HEK293 (cell line): Measurements from ENCODE around the gene RPRD2.

Source experiments
- CTCF ChIA-PET: fragments of 350-600 bp; formaldehyde crosslinking; extraction: SDS; loops from one replicate; lab custom pipeline; 2021; ENCODE audit warnings: antibody characterized with exemption; lab: Yijun Ruan, JAX
- POLR2A ChIA-PET: fragments of 300-600 bp; formaldehyde crosslinking; extraction: SDS; loops from one replicate; lab custom pipeline; 2020; ENCODE audit warnings: antibody characterized with exemption, inconsistent platforms; lab: Yijun Ruan, JAX
- H3K27ac ChIP-seq: fragments of 200-500 bp; sonication (Bioruptor generic); 2 replicates; pipeline ENCODE4 v1.5.1; 2014; ENCODE audit warnings: low read depth, low read length, control low read depth, inconsistent platforms; ENCODE audit errors: extremely low read depth
- H3K36me3 ChIP-seq, 2 experiments: fragments of 200-500 bp in 1 of 2; sonication (Bioruptor generic) in 1 of 2; 1 replicate in 1 of 2; 2 replicates in 1 of 2; pipeline ENCODE4 v1.5.1; 2014 to 2017; ENCODE audit warnings: inconsistent platforms in 2 of 2, low read length in 2 of 2; ENCODE audit not compliant: control insufficient read depth in 2 of 2, insufficient read depth in 1 of 2
- H3K4me1 ChIP-seq: fragments of 200-500 bp; sonication (Bioruptor generic); 2 replicates; pipeline ENCODE4 v1.5.1; 2014; ENCODE audit warnings: mild to moderate bottlenecking, low read length, inconsistent platforms; ENCODE audit not compliant: control insufficient read depth, insufficient read depth
- H3K4me3 ChIP-seq: 2 replicates; pipeline ENCODE4 v1.5.1; 2011; ENCODE audit warnings: low read depth, mild to moderate bottlenecking, control low read depth, low read length, moderate library complexity
- H3K9me3 ChIP-seq: fragments of 200-500 bp; sonication (Bioruptor generic); 2 replicates; pipeline ENCODE4 v1.5.1; 2014; ENCODE audit warnings: low read depth, low read length, inconsistent platforms; ENCODE audit not compliant: control insufficient read depth, insufficient read depth
- GLIS2 ChIP-seq: fragments of 450-650 bp; formaldehyde crosslinking; IDR thresholded peaks from 2 replicates; pipeline ENCODE4 v1.5.1; 2016; ENCODE audit warnings: missing biosample characterization, missing genetic modification characterization
- KLF16 ChIP-seq: fragments of 450-650 bp; formaldehyde crosslinking; IDR thresholded peaks from 2 replicates; pipeline ENCODE4 v1.5.1; 2017; ENCODE audit warnings: missing biosample characterization, missing genetic modification characterization
- KLF17 ChIP-seq: fragments of 450-650 bp; formaldehyde crosslinking; IDR thresholded peaks from 2 replicates; pipeline ENCODE4 v1.5.1; 2016; ENCODE audit warnings: missing biosample characterization, missing genetic modification characterization
- KLF9 ChIP-seq: fragments of 450-650 bp; formaldehyde crosslinking; IDR thresholded peaks from 2 replicates; pipeline ENCODE4 v1.5.1; 2016; ENCODE audit warnings: missing biosample characterization, missing genetic modification characterization, low read depth
- MEIS1 ChIP-seq: sonication (generic); formaldehyde crosslinking; IDR thresholded peaks from 2 replicates; pipeline ENCODE4 v1.8.1; 2022; ENCODE audit warnings: missing genetic modification reagents, mild to moderate bottlenecking, borderline replicate concordance
- OVOL3 ChIP-seq: fragments of 450-650 bp; formaldehyde crosslinking; IDR thresholded peaks from 2 replicates; pipeline ENCODE4 v1.5.1; 2016; ENCODE audit warnings: missing biosample characterization, missing genetic modification characterization
- PBX3 ChIP-seq: sonication (generic); formaldehyde crosslinking; IDR thresholded peaks from 2 replicates; pipeline ENCODE4 v1.8.1; 2022; ENCODE audit warnings: mild to moderate bottlenecking, moderate library complexity, missing genetic modification reagents
- RBAK ChIP-seq: fragments of 450-650 bp; formaldehyde crosslinking; IDR thresholded peaks from 2 replicates; pipeline ENCODE4 v1.5.1; 2016; ENCODE audit warnings: missing biosample characterization, missing genetic modification characterization
- SP7 ChIP-seq: fragments of 450-650 bp; formaldehyde crosslinking; IDR thresholded peaks from 2 replicates; pipeline ENCODE4 v1.5.1; 2016; ENCODE audit warnings: missing biosample characterization, missing genetic modification characterization
- ZBTB44 ChIP-seq: fragments of 450-650 bp; IDR thresholded peaks from 2 replicates; pipeline ENCODE4 v1.5.1; 2018; ENCODE audit warnings: missing biosample characterization, mild to moderate bottlenecking, missing genetic modification characterization
- ZBTB6 ChIP-seq: fragments of 450-650 bp; formaldehyde crosslinking; IDR thresholded peaks from 2 replicates; pipeline ENCODE4 v1.5.1; 2017; ENCODE audit warnings: missing biosample characterization, missing genetic modification characterization
- ZBTB8A ChIP-seq: fragments of 450-650 bp; formaldehyde crosslinking; IDR thresholded peaks from 2 replicates; pipeline ENCODE4 v1.5.1; 2016; ENCODE audit warnings: missing biosample characterization, missing genetic modification characterization
- ZNF157 ChIP-seq: fragments of 450-650 bp; formaldehyde crosslinking; IDR thresholded peaks from 2 replicates; pipeline ENCODE4 v1.5.1; 2016; ENCODE audit warnings: missing biosample characterization, missing genetic modification characterization
- ZNF175 ChIP-seq: fragments of 450-650 bp; formaldehyde crosslinking; IDR thresholded peaks from 2 replicates; pipeline ENCODE4 v1.5.1; 2016; ENCODE audit warnings: missing biosample characterization, missing genetic modification characterization
- ZNF19 ChIP-seq: fragments of 450-650 bp; formaldehyde crosslinking; IDR thresholded peaks from 2 replicates; pipeline ENCODE4; 2016; ENCODE audit warnings: missing biosample characterization, missing genetic modification characterization, low read depth
- ZNF202 ChIP-seq: fragments of 450-650 bp; formaldehyde crosslinking; IDR thresholded peaks from 2 replicates; pipeline ENCODE4 v1.5.1; 2016; ENCODE audit warnings: missing biosample characterization, missing genetic modification characterization, borderline replicate concordance
- ZNF214 ChIP-seq: fragments of 450-650 bp; formaldehyde crosslinking; IDR thresholded peaks from 2 replicates; pipeline ENCODE4 v1.5.1; 2017; ENCODE audit warnings: missing biosample characterization, mild to moderate bottlenecking, missing genetic modification characterization, borderline replicate concordance
- ZNF335 ChIP-seq: fragments of 450-650 bp; formaldehyde crosslinking; conservative IDR thresholded peaks from 2 replicates; pipeline ENCODE4 v1.5.1; 2016; ENCODE audit warnings: missing biosample characterization, missing genetic modification characterization
- ZNF530 ChIP-seq: fragments of 450-650 bp; formaldehyde crosslinking; IDR thresholded peaks from 2 replicates; pipeline ENCODE4 v1.5.1; 2016; ENCODE audit warnings: low read depth, missing biosample characterization, missing genetic modification characterization
- ZNF548 ChIP-seq: fragments of 450-650 bp; formaldehyde crosslinking; IDR thresholded peaks from 2 replicates; pipeline ENCODE4 v1.5.1; 2016; ENCODE audit warnings: missing biosample characterization, missing genetic modification characterization
- ZNF561 ChIP-seq: fragments of 450-650 bp; IDR thresholded peaks from 2 replicates; pipeline ENCODE4 v1.5.1; 2018; ENCODE audit warnings: missing biosample characterization, missing genetic modification characterization, borderline replicate concordance
- ZNF626 ChIP-seq: fragments of 450-650 bp; sonication (Bioruptor Pico); formaldehyde crosslinking; IDR thresholded peaks from 2 replicates; pipeline ENCODE4 v1.5.1; 2018; ENCODE audit warnings: missing biosample characterization, missing genetic modification characterization, inconsistent platforms
- ZNF660 ChIP-seq: fragments of 450-650 bp; IDR thresholded peaks from 2 replicates; pipeline ENCODE4 v1.5.1; 2018; ENCODE audit warnings: missing biosample characterization, mild to moderate bottlenecking, missing genetic modification characterization
- ZNF791 ChIP-seq: fragments of 450-650 bp; formaldehyde crosslinking; IDR thresholded peaks from 2 replicates; pipeline ENCODE4 v1.5.1; 2016; ENCODE audit warnings: missing biosample characterization, missing genetic modification characterization
- TF ChIP-seq, protein P1 (sequence below): fragments of 450-650 bp; formaldehyde crosslinking; IDR thresholded peaks from 2 replicates; pipeline ENCODE4 v1.5.1; 2016; ENCODE audit warnings: missing biosample characterization, missing genetic modification characterization
- TF ChIP-seq, protein P2 (sequence below): fragments of 450-650 bp; formaldehyde crosslinking; IDR thresholded peaks from 2 replicates; pipeline ENCODE4 v1.5.1; 2016; ENCODE audit warnings: missing biosample characterization, missing genetic modification characterization, low read depth

Gene RPRD2

GRCh38 chr1:150486966-150487762 lies 123.2 kb downstream of the RPRD2 start, which contains the start of gene TARS2 (continued):
- TF ChIP-seq ZNF561 (tag by site-specific recombination) (peak; percentile 96), KLF16 (tag by site-specific recombination) (peak; percentile 96), ZNF548 (no peak), MEIS1 (CRISPR knock-in tag) (no peak), ZNF157 (tag by site-specific recombination) (no peak), ZNF214 (tag by site-specific recombination) (no peak), ZNF175 (tag by site-specific recombination) (no peak), ZNF660 (tag by site-specific recombination) (peak; percentile 98), OVOL3 (peak; percentile 92), ZBTB8A (tag by site-specific recombination) (peak; percentile 65), ZBTB6 (tag by site-specific recombination) (no peak), PBX3 (CRISPR knock-in tag) (peak; percentile 99)
- TF ChIP-seq, protein P1, sequence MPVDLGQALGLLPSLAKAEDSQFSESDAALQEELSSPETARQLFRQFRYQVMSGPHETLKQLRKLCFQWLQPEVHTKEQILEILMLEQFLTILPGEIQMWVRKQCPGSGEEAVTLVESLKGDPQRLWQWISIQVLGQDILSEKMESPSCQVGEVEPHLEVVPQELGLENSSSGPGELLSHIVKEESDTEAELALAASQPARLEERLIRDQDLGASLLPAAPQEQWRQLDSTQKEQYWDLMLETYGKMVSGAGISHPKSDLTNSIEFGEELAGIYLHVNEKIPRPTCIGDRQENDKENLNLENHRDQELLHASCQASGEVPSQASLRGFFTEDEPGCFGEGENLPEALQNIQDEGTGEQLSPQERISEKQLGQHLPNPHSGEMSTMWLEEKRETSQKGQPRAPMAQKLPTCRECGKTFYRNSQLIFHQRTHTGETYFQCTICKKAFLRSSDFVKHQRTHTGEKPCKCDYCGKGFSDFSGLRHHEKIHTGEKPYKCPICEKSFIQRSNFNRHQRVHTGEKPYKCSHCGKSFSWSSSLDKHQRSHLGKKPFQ (tag by site-specific recombination) = peak; percentile 98

GRCh38 chr1:150487763-150488115 lies 123.8 kb downstream of the RPRD2 start:
- POLR2A ChIA-PET = interaction anchor here (0.6 to 1.5 kb wide), 5 partner anchors 24 to 190 kb away, joined by 3 to 8 read pairs (median 4); partner anchors contain the start of genes FALEC and MCL1
- Histone ChIP-seq H3K4me1 (no peaks in the 10 kb centered on the region; the same call in 1 of the 2 replicates), H3K36me3 (peaks cover 28 to 40% of the 10 kb centered on the region in 2 experiments), H3K27ac (peak overlapping the region; percentile 3; the same call in 1 of the 2 replicates), H3K4me3 (peak overlapping the region; percentile 79), H3K9me3 (no peaks in the 10 kb centered on the region)
- CTCF ChIA-PET = interaction anchor here (1.6 to 4.3 kb wide), 2 partner anchors 45 to 73 kb away, joined by 4 to 18 read pairs; no protein-coding TSS in a partner anchor
- TF ChIP-seq ZNF530 = no peak
- TF ChIP-seq ZNF335 (tag by site-specific recombination) = peak; percentile 4

GRCh38 chr1:150493175-150493574 lies 129.2 kb downstream of the RPRD2 start:
- Histone ChIP-seq H3K9me3 (no peaks in the 10 kb centered on the region), H3K4me3 (no peak overlapping the region), H3K4me1 (no peaks in the 10 kb centered on the region; the same call in 1 of the 2 replicates), H3K27ac (no peak overlapping the region), H3K36me3 (peaks cover 49 to 78% of the 10 kb centered on the region in 2 experiments)
- ChIA-PET CTCF (no interaction called here), POLR2A (no interaction called here)
- no peak for TF ChIP-seq GLIS2
- TF ChIP-seq ZNF791 (tag by site-specific recombination) = no peak
- TF ChIP-seq ZBTB44 (tag by site-specific recombination) = no peak
- no peak for TF ChIP-seq SP7 (tag by site-specific recombination)
- no peak for TF ChIP-seq KLF17 (tag by site-specific recombination)
- TF ChIP-seq RBAK (tag by site-specific recombination) = no peak
- TF ChIP-seq ZNF626 (tag by site-specific recombination) = no peak
- TF ChIP-seq KLF9 (tag by site-specific recombination) = peak; percentile 43; the same call in 1 of the 2 replicates
- no peak for TF ChIP-seq ZNF19 (tag by site-specific recombination)
- TF ChIP-seq, protein P2, sequence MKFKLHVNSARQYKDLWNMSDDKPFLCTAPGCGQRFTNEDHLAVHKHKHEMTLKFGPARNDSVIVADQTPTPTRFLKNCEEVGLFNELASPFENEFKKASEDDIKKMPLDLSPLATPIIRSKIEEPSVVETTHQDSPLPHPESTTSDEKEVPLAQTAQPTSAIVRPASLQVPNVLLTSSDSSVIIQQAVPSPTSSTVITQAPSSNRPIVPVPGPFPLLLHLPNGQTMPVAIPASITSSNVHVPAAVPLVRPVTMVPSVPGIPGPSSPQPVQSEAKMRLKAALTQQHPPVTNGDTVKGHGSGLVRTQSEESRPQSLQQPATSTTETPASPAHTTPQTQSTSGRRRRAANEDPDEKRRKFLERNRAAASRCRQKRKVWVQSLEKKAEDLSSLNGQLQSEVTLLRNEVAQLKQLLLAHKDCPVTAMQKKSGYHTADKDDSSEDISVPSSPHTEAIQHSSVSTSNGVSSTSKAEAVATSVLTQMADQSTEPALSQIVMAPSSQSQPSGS (tag by site-specific recombination) = no peak
- TF ChIP-seq ZNF202 (tag by site-specific recombination) = no peak
